ENCODE results near the gene AP1S2. TPM values are rescaled to one million over a fixed set of nuclear protein-coding genes. Genes with fewer than 3 reads are reported as not detected.
"Not testable (repeated sequence)": the region's sequence is repeated elsewhere in the genome, so short reads cannot be mapped to it uniquely, and the experiment has no call there.

AP1S2 gene
- total RNA-seq, 1 experiment from 2014 or later = 367 TPM

GRCh38 chrX:15881381-15881897 is 26.8 kb upstream of the AP1S2 start:
- DNase-seq = no peak
- no peak overlapping the region for H3K4me2 ChIP-seq (ENCODE audit: insufficient read depth, insufficient read length, low read length)
- H3T11ph ChIP-seq (ENCODE audit: low read length) = no peak overlapping the region
- H3K4me1 ChIP-seq (ENCODE audit: insufficient read depth, low read length) = peaks cover 3% of the 10 kb centered on the region; the same call in 1 of the 2 replicates
- H3K4me3 Mint-ChIP-seq = no peak overlapping the region; a peak in 1 of 5 replicates
- no peak overlapping the region for H2BK12ac ChIP-seq (ENCODE audit: insufficient read length, low read depth, low read length)
- H3K79me1 ChIP-seq (ENCODE audit: insufficient read depth, low read depth, low read length, poor library complexity, severe bottlenecking) = no peaks in the 10 kb centered on the region
- H4K20me1 ChIP-seq (ENCODE audit: control insufficient read depth, insufficient read depth, insufficient read length) = no peaks in the 10 kb centered on the region
- no peak overlapping the region for H3K18ac ChIP-seq (ENCODE audit: insufficient read length, low read depth, low read length)
- H3K9ac ChIP-seq (ENCODE audit: extremely low read depth, insufficient read length, low read length) = no peak overlapping the region
- no peaks in the 10 kb centered on the region for H3K79me2 ChIP-seq (ENCODE audit: insufficient read depth, low read length)
- peaks cover 21 to 27% of the 10 kb centered on the region in 2 experiments for H3K9me3 Mint-ChIP-seq
- H3K14ac ChIP-seq (ENCODE audit: insufficient read depth, low read length) = no peak overlapping the region
- no peak overlapping the region for H4K5ac ChIP-seq (ENCODE audit: insufficient read length, low read depth, low read length)
- H3K23ac ChIP-seq (ENCODE audit: insufficient read length, low read depth, low read length) = no peak overlapping the region
- H2AFZ ChIP-seq (ENCODE audit: low read length) = no peak overlapping the region
- no peaks in the 10 kb centered on the region for H3K27me3 ChIP-seq (ENCODE audit: insufficient read depth, low read length)
- no peak overlapping the region for H3K4ac ChIP-seq (ENCODE audit: low read depth, low read length)
- no peak overlapping the region for H2AK5ac ChIP-seq (ENCODE audit: insufficient read length, low read length)
- no peak overlapping the region for H3K27ac ChIP-seq (ENCODE audit: insufficient read length, low read depth, low read length)
- no peak overlapping the region for H3K56ac ChIP-seq (ENCODE audit: insufficient read length, low read depth, low read length)
- no peaks in the 10 kb centered on the region for H3K27me3 Mint-ChIP-seq (ENCODE audit: low read depth)
- no peak overlapping the region; a peak in 1 of 7 replicates for H3K27ac Mint-ChIP-seq
- no CpG with 5 or more reads among the region's 2 CpGs for WGBS (ENCODE audit: extremely low coverage, insufficient read length, low lambda C conversion rate)
- H4K91ac ChIP-seq (ENCODE audit: insufficient read length, low read depth, low read length) = no peak overlapping the region
- no peak overlapping the region for H2BK5ac ChIP-seq (ENCODE audit: insufficient read length, low read length)
- H3K36me3 Mint-ChIP-seq (ENCODE audit: insufficient read depth in 1 of 3, low read depth in 3 of 3) = peaks cover 11 to 30% (median 13%) of the 10 kb centered on the region in 3 experiments
- H3K23me2 ChIP-seq (ENCODE audit: insufficient read length, low read depth, low read length, poor library complexity, severe bottlenecking) = no peaks in the 10 kb centered on the region
- TF ChIP-seq CTCF (conservative IDR thresholded peaks at IDR 0.05) = no peak
- peaks cover 23 to 29% of the 10 kb centered on the region in 2 experiments for H3K4me1 Mint-ChIP-seq
- H2BK20ac ChIP-seq (ENCODE audit: low read depth, low read length, poor library complexity, severe bottlenecking) = no peak overlapping the region
- no peak overlapping the region for H2BK15ac ChIP-seq (ENCODE audit: low read depth, low read length)
- no peaks in the 10 kb centered on the region for H3K9me3 ChIP-seq (ENCODE audit: control insufficient read depth, low read depth, low read length)
- no peak overlapping the region for H4K8ac ChIP-seq (replicated peaks; ENCODE audit: insufficient read length, low read depth, low read length)
- H2BK120ac ChIP-seq (ENCODE audit: low read depth, low read length, poor library complexity, severe bottlenecking) = no peak overlapping the region

- not testable (repeated sequence) for H4K20me1 ChIP-seq (ENCODE audit: control insufficient read depth, insufficient read depth, insufficient read length); H3K27me3 Mint-ChIP-seq (ENCODE audit: low read depth); H3K4ac ChIP-seq (ENCODE audit: low read depth, low read length); H2BK15ac ChIP-seq (ENCODE audit: low read depth, low read length); DNase-seq; H3K23me2 ChIP-seq (ENCODE audit: insufficient read length, low read depth, low read length, poor library complexity, severe bottlenecking); H2BK12ac ChIP-seq (ENCODE audit: insufficient read length, low read depth, low read length); H3K18ac ChIP-seq (ENCODE audit: insufficient read length, low read depth, low read length); H3K4me1 ChIP-seq (ENCODE audit: insufficient read depth, low read length); H3K79me2 ChIP-seq (ENCODE audit: insufficient read depth, low read length); H3K27ac ChIP-seq (ENCODE audit: insufficient read length, low read depth, low read length); H4K91ac ChIP-seq (ENCODE audit: insufficient read length, low read depth, low read length); H2AK5ac ChIP-seq (ENCODE audit: insufficient read length, low read length); H3K56ac ChIP-seq (ENCODE audit: insufficient read length, low read depth, low read length); H3K14ac ChIP-seq (ENCODE audit: insufficient read depth, low read length); H4K8ac ChIP-seq (replicated peaks; ENCODE audit: insufficient read length, low read depth, low read length); H2BK20ac ChIP-seq (ENCODE audit: low read depth, low read length, poor library complexity, severe bottlenecking); H3K27me3 ChIP-seq (ENCODE audit: insufficient read depth, low read length); H3K9me3 ChIP-seq (ENCODE audit: control insufficient read depth, low read depth, low read length); H3K9ac ChIP-seq (ENCODE audit: extremely low read depth, insufficient read length, low read length); H2BK5ac ChIP-seq (ENCODE audit: insufficient read length, low read length); H3K4me2 ChIP-seq (ENCODE audit: insufficient read depth, insufficient read length, low read length); H2BK120ac ChIP-seq (ENCODE audit: low read depth, low read length, poor library complexity, severe bottlenecking); H2AFZ ChIP-seq (ENCODE audit: low read length); H4K5ac ChIP-seq (ENCODE audit: insufficient read length, low read depth, low read length); H3K23ac ChIP-seq (ENCODE audit: insufficient read length, low read depth, low read length); H3K27ac Mint-ChIP-seq; H3T11ph ChIP-seq (ENCODE audit: low read length); H3K79me1 ChIP-seq (ENCODE audit: insufficient read depth, low read depth, low read length, poor library complexity, severe bottlenecking); H3K4me3 Mint-ChIP-seq
- Mint-ChIP-seq H3K4me1 (peaks cover 16 to 17% of the 10 kb centered on the region in 2 experiments), H3K36me3 (ENCODE audit: insufficient read depth in 1 of 3, low read depth in 3 of 3) (peaks cover 11 to 30% (median 14%) of the 10 kb centered on the region in 3 experiments), H3K9me3 (peaks cover 21 to 28% of the 10 kb centered on the region in 2 experiments)
- no CpG with 5 or more reads among the region's 1 CpG for WGBS (ENCODE audit: extremely low coverage, insufficient read length, low lambda C conversion rate)
Measured at GRCh38 chrX:15877914-15878313, 23.3 kb upstream of the AP1S2 start.
